ENCODE measurements around the gene GLT1D1.

The GLT1D1 gene

DNA sequence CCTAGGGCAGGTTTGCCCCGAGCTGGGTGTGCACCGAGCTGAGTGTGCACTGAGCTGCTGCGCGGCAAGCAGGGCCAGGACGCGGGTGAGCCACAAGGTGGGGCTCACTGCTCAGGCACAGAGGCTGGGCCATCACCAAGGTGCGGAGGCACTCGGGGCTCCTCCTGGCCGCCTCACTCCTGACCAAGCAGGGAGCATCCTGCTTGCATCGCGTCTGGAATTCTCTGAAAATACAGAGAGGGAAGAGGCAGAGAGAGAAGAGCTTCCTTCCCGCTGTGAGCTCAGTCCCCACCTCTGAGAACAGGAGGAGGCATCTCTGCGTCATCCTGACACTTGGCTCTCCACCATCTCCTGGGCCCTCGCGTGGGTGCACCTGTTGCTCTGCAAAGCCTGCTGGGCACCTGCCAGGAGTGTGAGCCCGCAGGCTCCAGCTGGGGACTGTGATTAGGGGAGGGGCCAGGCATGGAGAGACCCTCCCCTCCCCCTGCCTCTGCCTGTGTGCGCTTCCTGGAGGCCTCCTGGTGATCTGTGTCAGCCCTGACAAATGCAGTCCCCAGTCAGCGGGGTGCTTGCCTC lies 116.3 kb downstream of the GLT1D1 start:
- no peak for DNase-seq

DNA sequence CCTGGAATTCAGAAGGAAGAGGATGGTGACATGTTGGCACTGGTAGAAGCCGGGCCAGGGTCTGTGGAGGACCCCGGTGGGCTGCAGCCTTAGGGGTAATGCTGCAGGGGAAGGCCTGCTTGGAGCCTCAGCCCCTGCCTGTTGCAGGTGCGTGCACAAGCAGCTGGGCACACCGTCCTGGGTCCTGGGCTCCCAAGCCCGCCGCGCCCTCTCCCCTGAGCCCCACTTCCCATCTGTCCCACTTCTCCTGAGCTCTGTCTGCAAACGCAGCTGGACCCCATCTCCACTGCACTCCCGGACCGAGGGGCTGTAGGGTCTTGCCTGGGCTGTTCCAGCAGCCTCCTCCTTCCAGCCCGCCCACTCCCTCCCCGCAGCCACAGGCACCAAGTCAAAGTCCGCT lies 116.8 kb downstream of the GLT1D1 start:
- no peak for DNase-seq

DNA sequence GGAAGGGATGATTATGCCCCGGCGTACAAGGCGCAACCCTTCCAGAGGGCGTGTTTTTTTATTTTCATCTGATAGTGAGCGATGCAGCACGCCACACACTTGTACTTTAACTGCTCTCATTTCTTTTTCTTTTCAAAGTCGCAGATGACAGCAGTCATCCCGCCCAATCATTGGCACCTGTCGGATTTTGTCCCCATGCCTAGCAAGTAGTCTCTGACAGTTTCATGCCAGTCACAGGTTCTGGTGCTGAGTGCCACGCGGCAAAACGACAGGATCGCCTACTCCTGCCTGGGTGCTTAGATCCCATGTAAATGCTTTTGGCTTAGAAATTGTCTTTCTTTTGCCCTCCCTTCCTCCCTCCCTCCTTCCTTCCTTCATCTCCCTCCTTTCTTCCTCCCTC lies 117.7 kb downstream of the GLT1D1 start:
- no peak for DNase-seq

DNA sequence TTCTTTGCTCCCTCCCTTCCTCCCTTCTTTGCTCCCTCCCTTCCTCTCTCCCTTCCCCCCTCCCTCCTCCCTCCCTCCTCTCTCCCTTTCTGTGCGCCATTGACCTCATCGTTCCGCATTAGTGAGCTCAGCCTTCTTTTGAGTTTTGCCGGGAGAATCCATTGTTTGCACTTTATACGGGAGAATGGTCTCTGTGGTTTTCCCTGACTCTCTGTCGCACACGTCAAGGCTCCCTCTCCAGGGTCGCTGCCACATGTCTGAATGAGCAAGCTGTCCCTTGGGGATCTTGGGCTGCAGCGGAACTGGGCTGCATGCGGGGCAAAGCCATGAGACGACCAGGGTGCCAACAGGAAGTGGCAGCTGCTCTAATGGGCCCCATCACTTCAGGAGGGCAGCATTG lies 118.5 kb downstream of the GLT1D1 start:
- DNase-seq: no peak

DNA sequence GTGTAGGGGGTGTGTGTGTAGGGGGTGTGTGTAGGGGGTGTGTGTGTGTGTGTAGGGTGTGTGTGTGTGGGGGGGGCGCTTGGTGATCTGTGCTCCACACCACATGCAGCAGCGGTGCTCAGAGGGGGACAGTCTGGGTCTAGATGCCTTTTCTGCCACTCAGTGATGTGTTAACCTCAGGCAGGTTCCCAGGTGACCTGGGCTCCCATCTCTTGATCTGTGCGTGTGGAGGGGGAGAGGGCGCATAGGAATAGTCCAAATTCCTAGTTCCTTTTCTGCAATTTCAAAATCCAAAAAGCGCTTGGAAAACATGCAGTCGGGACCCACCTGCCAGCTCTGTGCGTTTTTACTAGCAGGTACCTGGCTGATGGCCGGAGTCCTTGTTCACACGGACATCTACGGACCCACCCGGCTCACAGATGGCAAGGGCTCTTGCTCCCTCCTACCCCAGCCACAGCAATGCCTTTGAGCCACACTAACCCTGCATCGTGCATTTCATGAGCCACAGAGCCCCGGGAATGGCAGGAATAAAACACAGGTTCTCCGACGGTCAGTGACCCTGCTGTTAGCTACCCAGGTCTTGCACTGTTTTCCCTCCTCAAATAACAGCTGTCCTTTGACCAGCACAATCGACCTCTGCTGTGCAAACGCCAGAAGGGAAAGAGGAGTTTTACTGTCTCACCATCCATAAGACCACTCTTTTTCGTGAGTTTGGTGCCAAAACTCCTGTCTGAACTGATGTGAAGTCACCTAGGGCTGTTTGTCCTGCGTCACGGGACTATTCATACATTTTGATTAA lies 120.8 kb downstream of the GLT1D1 start:
- no peak for DNase-seq

DNA sequence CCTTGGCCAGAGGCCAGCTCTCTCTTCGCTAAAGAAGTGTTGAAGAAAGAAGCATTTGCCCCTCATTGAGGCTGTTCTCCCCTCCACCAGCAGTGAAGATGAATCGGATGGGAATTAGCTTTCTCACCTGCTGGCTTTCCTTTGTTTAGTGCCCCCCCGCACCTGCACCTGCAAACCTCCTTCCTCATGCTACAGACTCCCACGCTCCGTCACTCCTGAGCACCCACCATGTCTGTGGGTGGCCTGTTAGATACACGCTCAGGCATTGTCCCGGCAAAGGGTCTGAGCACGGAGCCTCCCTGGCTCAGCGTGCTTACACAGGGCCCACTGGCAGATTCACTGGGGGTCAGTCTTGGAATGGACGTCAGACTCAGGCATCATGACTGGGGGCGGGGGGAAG lies 121.6 kb downstream of the GLT1D1 start:
- no peak for DNase-seq

DNA sequence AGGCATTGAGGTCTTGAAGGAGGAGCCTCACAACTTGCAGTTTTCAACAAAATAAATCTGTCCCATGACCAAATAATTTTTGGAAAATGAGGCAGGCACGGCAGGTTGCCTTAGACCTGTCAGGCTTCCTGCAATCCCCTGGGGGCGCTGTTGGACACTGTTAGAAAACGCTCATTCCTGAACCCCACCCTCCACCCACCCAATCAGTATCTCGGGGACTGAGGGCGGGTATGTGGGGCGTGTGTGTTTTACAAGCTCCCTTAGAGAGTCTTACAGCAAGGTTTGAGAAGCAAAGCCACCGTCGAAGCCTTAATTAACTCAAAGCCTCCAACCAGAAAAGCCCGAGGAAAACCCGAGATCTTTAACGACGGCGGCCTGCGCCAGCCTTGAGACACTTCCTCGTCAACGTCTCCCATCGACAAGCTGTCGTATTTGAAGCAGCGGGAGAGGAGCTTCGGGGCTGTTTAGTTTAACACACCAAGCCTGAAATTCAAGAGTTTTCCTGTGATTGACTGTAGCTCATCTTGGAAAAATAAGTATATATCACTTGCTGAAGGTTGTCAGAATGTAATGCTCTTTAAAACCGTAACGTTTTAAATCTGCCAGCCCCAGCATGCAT lies 123.0 kb downstream of the GLT1D1 start:
- no peak for DNase-seq

DNA sequence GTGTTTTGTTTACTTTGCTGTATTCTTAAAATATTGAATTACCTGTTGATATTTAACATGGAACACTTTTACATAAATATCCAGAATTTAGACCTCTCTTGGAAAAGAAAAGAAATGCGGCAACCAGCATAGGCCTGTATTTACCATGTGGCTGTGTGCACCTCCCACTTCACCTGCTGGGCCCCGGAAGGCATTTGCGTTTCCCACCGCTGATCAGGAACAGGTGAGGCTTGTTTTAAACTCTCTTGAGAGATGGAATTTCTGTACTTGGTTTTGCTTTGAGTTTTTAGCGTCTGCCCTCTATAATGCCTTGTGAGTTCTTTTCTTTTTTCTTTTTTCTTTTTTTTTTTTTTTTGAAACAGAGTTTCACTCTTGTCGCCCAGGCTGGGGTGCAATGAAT lies 124.2 kb downstream of the GLT1D1 start:
- DNase-seq: no peak

DNA sequence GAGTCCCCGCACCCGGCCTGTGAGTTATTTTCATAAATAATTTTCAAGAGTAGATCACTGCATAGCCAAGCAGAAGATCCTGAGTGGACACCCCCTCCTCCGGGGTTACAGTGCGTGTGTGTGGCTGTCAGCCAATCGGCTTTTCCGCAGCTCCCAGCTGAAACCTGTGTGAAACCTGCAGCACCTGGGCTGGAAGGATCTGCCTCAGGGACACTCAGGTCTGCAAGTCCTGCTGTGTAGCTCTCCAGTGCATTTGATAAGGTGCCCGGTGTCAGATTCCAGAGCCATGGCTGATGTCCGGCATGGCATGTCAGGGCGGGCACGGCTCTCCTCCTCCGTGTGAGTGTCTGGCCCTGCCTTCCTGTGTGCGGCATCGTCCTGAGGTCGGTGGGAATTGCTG lies 124.8 kb downstream of the GLT1D1 start:
- DNase-seq: no peak

DNA sequence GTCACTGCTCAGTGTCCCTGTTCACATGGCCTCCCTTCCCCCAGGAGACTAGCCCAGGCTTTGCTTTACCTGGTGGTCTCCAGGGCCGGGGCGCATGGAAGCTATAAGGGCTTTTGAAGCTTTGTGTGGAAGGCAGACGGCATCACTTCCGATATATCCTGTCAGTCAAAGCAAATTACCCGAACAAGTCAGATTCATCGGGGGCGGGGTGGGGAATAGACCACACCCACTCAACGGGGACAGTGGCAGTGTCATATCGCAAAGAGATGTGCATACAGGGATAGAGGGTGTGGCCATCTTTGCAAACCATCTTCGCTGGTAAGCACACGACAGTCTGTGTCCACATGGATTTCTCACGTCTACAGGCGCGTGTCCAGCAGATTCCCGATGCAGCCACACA lies 127.3 kb downstream of the GLT1D1 start:
- no peak for DNase-seq

DNA sequence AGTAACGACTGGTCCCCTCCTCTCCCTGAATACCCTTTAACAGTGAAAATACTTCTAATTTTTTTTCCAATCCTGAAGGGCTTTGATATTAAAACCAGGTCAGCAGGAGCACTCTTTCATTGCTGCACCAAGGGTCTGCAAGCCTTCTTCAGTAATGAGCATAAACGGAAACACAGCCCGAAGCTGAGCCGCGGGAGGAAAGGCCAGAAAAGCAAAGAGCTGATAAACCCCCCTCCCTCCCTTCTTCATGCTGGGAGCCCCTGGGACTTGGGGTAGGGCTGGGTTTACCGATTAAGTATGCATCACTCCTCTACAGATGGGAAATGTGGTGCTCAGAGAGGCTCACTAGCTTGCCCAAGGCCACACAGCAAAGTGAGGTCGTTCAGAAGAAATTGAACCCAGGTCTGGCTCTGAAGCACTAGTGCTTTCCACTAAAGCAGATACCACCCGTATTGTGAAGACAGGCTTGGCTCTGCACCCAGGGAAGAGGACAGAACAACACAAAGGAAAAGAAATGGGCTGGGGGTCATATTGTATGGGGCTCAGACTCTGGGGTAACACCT lies 128.8 kb downstream of the GLT1D1 start:
- no peak for DNase-seq

DNA sequence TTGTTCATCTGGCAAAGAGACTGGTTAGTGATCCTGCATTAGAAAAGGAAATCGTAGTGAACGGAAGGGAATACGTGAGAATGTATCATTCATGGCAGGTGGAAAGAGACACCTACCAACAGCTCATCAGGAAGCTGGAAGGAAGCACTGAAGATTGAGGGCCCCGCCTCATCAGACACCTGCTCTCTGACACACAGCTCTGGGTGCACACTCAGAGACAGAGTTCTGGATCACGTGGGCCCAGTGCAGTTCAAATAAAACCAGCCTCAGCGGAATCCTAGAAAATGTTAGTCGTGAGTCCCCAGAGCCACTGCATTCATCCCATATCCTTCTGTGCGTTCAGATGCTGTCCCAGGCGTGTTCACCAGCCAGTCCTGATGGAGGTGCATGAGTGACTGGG lies 129.7 kb downstream of the GLT1D1 start:
- DNase-seq: no peak

DNA sequence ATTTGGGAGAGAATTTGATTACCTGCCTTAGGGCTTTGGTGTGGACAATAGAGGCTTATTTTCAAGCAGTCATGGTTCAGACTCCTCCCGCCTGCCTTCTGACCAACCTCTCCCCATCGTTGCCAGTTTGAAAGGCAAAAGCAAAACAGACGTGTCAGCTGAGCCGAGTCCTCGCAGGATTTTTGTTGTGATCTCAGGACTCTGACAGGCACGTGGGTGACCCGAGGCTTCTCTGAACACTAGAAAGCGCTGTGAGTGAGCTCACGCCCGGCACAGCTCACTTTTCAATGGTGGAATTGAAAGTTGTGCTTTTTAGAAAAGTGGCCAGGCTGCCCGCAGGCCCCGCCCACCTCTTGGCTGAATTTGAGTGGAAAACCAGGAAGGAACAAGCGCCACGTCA lies 130.1 kb downstream of the GLT1D1 start:
- DNase-seq: no peak

DNA sequence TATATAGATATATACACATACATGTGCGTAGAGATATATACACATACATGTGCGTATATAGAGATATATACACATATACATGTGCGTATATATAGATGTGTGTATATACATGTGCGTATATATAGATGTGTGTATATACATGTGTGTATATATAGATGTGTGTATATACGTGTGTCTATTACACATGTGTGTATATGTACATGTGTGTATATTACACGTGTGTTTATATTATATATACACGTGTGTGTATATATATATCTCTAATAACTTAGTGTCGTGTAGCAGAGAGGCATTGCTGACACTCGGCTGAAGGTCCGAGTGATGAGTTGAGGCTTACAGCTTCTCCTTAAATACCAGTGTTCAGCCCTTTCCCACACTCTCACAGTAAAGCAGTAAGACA lies 133.7 kb downstream of the GLT1D1 start:
- DNase-seq: no peak

DNA sequence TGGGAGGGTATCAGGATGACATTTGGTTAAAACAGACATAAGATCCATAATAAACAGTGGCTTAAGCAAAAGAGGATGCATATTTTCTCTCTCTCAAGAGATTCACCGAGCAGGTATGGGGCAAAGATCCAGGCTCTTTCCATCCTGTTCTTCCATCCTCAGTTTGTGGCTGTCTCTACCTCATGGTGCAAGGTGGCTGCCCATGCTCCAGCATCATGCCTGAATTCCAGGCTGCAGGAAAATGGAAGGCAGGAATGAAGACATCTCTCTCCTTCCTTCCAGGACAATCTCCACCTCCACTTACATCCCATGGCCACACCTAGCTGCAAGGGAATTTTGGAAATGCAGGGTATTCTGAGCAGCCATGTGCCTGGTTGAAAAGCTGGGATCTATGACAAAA lies 136.0 kb downstream of the GLT1D1 start:
- DNase-seq: no peak

DNA sequence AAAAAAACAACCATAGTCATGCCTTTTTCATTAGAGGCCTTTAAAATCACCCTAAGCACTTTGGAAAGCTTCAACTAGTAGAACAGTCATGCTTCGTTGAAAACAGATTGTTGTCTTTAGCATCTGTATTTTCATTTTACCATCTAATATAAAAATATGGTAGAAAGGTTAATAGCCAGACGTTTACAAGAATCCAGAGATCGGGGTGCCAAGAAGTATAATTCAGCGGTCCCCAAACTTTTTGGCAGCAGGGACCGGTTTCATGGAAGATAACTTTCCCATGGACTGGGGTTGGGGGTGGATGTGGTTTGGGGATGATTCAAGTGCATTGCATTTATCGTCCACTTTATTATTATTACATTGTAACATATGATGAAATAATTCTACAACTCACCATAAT lies 138.4 kb downstream of the GLT1D1 start:
- no peak for DNase-seq

DNA sequence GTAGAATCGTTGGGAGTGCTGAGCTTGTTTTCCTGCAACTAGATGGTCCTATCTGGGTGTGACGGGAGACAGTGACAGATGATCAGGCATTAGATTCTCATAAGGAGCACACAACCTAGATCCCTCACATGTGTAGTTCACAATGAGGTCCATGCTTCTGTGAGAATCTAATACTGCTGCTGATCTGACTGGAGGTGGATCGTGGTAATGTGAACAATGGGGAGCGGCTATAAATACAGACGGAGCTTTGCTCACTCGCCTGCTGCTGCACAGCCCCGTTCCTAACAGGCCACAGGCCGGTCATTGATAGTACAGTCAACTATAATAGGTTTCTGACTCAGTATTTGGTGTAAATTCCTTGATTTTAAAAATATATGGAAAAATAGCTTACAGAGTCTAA lies 138.8 kb downstream of the GLT1D1 start:
- no peak for DNase-seq

DNA sequence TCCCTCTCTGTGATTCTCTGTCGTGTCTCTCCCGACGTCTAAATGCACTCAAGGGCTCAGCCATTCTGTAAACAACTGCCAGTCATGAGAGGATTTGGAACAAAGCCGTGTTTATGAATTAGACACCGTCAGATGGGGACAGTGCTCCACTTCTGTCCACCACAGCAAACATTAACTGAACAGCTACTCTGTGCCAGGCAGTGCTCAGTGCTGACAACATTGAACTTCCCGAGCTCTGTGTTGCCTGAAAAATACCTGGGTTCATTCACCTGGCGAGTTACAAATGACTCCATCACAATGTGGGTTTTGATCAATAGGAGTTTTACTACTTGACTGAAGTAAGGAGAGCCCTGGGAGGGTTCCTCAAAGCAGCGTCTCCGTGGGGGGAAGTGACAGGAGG lies 139.3 kb downstream of the GLT1D1 start:
- DNase-seq: no peak

DNA sequence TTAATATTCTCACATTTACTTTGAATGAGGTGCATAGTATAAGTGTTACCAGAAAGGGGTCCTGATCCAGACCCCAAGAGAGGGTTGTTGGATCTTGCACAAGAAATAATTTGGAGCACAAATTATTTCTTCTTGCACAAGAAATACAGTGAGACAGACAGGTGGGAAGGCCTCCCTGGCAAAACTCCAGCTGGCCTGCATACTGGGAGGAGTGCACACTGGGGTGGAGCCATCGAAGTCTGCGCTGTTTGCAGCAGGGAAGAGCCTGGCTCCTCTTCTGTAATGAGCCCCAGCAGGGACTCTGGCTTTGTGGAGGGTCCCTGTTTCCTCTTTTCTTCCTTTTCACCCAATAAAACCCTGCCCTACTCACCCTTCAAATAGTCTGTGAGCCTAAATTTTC lies 141.6 kb downstream of the GLT1D1 start:
- no peak for DNase-seq

DNA sequence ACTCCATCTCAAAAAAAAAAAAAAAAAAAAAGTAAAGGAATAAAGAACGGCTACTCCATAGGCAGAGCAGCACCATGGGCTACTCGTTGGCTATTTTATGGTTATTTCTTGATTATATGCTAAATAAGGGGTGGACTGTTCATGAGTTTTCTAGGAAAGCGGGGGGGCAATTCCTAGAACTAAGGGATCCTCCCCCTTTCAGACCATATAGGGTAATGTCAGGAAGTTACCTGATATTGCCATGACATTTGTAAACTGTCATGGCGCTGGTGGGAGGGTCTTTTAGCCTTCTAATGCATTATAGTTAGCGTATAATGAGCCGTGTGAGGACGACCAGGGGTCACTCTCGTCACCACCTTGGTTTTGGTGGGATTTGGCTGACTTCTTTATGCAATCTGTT lies 142.3 kb downstream of the GLT1D1 start:
- DNase-seq: no peak

DNA sequence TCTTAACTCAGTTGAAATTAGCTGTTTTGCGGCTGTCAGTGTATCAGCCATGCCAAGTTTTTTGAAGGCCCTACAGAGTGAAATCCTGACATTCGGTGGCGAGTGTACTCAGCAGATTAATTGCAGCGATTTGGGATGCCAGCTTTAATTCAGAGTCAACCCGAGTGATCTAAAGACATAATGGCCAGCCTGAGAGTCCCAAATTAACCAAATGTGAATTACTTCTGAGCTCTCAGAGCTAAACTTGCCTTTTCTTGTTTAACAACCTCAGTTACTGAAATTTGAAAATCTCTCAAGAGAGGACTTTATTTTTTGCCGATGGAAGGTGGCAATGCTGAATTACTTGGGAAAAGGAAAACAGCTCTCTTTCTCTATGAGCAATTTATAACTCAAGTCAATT lies 148.5 kb downstream of the GLT1D1 start:
- no peak for DNase-seq

DNA sequence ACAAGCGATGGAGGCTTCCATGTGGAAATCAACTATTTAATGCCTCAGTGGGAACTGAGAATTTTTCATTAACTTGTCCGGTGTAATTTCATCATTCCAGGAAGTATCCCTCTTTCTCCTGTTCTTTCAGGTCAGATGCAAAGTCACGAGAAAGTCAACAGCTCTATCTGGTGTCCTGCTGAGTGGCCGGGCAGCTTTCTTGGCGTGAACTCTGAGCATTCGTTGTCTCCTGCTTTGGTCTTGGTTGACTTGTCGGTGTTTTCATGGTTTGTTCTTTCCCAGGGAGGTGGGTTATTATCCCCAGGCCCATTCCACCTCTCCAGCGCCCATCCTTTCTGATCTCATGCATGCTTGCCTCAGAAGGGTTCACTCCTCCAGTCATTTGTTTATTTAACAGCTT lies 149.1 kb downstream of the GLT1D1 start:
- DNase-seq: no peak

DNA sequence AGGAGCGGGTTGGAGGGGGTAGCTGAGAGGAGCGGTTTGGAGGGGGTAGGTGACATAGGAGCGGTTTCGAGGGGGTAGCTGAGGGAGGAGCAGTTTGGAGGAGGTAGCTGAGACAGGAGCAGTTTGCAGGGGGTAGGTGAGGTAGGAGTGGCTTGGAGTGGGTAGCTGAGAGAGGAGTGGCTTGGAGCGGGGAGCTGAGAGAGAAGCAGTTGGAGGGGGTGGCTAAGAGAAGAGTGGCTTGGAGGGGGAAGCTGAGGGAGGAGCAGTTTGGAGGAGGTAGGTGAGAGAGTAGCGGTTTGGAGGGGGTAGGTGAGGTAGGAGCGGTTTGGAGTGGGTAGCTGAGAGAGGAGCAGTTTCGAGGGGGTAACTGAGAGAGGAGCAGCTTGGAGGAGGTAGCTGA lies 152.1 kb downstream of the GLT1D1 start:
- no peak for DNase-seq

DNA sequence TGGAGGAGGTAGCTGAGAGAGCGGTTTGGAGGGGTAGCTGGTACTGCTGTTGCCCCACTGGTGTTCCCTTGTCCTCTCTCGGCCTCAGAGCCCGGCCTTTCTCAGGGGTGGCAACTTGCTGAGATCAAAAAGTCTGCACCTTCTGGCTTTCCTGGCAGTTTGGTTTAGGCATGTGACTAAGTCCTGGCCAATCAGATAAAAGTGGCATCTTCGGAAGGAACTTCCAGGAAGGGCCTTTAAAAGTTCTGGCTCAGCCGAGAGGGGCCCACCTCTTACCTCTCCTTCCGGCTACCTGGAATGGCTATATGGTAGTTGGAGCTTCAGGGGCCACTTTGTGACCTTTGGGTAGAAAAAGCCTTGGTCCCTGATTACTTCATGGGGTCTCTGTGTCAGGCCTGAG lies 152.6 kb downstream of the GLT1D1 start:
- no peak for DNase-seq
